Fibroblast of skin of right biceps (primary cell): ENCODE measurements around the gene UXT.
"Not testable (repeated sequence)": the region's sequence is repeated elsewhere in the genome, so short reads cannot be mapped to it uniquely, and the experiment has no call there.

Experiments used
- DNase-seq: peaks from one replicate; pipeline ENCODE4 v3.0.0-alpha.2; 2013

UXT gene

DNA sequence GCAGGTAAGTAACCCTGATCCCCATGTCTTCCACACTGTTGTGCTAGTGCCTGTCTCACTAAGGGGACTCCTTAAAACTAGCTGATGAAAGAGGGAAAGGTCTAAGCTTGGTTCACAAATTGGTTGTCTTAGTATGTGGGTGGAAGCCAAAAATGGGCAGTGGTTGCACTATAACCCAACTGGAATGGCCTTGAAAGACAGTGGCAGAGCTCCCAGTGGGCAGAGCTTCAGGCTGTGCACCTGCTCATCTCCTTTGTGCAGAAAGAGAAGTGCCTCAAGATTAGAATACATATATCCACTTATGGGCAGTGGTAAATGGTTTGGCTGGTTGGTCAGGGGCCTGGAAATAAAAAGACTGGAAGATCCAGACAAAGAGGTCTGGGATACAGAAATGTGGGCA, 46.6 kb downstream of the UXT start:
- no peak for DNase-seq

DNA sequence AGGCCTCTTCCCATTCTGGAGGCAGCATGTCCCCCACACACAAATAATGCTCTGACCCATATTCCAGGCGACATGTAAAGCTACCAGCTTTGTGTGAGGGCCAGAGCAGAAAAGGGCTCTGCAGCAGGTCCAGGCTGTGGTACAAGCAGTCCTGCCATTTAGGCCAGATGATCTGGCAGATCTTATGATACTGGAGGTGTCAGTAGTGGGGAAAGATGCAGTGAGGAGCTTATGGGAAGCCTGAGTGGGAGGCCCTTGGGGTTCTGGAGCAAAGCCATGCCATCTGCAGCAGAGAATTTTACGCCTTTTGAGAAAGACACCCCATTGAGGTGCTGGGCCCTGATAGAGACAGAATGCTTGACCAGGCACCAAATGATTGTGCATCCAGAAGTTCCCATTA, 47.1 kb downstream of the UXT start:
- no peak for DNase-seq

DNA sequence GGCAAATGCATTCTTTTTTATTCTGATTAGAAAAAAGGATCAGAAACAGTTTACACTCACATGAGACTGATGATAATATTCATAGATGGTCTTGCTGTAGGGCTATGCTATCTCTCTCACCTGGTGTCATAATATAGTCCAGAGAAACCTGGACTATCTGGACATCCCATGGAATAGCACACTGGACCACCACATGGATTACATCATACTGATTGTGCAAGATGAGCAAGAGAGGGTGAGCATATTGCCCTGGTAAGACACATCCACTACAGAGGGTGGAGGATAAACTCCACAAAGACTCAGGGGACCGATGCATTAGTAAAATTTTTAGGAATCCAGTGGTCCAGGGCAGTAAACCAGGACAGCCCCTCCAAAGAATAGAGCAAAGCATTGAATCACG, 47.5 kb downstream of the UXT start:
- no peak for DNase-seq

DNA sequence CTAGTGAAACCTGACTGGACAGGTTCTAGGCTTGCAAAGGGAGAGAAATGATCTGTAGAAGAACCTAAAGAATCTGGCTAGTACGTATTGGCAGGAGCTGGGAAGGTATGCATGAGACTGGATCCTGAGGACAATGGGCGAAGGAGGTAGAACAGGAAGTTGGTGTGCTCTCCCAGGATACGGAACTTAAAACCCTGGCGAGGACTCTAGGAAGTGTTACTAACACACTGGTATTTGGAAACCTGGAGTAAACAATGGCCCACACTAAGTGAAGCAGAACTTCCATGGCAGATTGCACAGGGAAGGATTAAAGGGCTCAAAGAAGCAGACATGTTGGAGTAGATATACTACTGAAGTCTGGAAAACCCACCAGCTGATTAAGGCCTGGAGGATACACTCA, 48.5 kb downstream of the UXT start:
- DNase-seq, result no peak

DNA sequence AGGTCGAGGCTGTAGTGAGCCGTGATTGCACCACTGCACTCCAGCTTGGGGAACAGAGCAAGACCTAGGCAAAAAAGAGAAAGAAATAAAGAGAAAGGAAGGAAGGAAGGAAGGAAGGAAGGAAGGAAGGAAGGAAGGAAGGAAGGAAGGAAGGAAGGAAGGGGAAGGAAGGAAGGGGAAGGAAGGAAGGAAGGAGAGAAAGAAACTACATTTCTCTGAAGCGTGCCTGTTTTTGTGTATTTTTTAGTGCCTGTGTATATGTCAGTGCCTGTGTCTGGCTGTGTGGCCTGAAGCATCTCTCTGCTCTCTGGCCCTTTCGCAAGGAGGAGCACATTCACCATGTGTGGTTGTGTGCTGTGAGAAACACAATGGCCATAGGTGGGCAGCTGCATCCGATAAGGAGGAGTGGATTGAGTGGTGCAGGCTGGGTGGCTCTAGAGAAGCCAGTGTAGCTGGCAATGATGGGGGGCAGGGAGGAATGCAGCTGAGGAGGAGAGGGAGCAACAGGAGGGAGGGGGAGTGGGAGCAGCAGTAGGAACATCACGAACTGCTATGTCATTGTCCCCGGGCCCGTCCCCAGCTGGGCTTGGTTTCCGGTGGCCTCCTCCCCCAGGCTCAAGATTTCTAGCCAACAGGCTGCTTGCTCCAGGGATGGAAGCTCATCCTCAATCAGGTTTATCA, 50.7 kb downstream of the UXT start:
- no peak for DNase-seq

DNA sequence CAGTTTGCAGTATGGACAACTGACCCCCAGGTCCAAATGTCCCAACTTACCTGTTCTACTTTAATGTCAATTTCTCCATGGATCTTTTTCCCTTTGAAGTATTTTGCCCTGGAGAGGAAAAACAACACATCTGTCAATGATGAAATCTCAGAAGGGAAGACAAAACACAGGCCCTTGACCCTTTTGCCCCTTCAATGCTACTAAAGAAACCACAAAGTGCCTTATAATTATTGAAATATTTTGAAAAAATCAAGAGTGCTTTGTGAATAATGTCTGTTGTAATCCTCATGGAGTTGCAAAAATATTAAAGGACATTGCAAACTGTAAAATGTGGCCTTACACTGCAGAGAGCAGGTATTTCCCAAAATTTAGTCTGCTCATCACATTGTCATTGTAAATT, 51.9 kb downstream of the UXT start:
- DNase-seq, result no peak

DNA sequence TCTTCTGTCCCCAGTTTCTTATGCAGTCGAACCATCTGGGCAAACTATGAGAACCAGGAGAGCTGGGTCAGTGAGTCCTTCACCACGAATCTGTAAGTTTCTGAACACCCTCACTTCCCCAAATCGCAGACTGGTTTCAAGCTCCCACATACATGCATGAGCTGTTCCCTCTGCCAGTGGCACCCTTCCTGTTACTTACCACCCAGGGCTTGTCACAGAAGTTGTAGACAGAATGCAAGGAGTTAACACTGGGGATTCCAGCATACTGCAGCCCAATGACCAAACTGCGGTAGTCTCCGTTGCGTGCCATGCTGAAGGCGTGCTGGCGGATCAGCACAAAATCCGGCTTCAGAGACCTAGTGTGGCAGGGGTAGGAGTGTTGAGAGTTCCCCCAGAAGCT, 54.0 kb downstream of the UXT start:
- no peak for DNase-seq

DNA sequence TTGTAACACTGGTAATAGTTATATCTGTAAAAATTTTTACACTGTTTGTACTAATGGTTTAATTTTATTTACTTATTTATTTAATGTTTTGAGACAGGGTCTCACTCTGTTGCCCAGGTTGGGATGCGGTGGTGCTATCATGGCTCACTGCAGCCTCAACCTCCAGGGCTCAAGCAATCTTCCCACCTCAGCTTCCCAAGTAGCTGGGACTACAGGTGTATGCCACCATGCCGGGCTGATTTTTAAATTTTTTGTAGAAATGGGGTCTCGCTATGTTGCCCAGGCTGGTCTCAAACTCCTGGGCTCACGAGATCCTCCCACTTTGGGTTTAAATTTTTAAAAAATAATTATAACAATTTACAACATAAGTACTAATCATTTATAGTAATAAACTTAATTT, 55.9 kb downstream of the UXT start:
- not testable (repeated sequence) for DNase-seq
